H1 (cell line): ENCODE data around the gene PGK1.

ENCODE experiments used
- CEBPB ChIP-seq: IDR thresholded peaks from 2 replicates; pipeline ENCODE4 v1.6.1; 2012; ENCODE audit warnings: low read depth, low read length
- CHD2 ChIP-seq: IDR thresholded peaks from 2 replicates; pipeline ENCODE4 v1.6.1; 2012; ENCODE audit warnings: low read length, improper control_type of control experiment
- CREB1 ChIP-seq: IDR thresholded peaks from 2 replicates; pipeline ENCODE4 v1.6.1; 2012; ENCODE audit warnings: inconsistent platforms
- CTBP2 ChIP-seq: IDR thresholded peaks from 2 replicates; pipeline ENCODE4 v1.7.0; 2011; ENCODE audit warnings: borderline replicate concordance, mild to moderate bottlenecking, moderate library complexity, mixed read lengths, low read length; ENCODE audit not compliant: insufficient read depth, insufficient read length
- CTCF ChIP-seq, 3 experiments: IDR thresholded peaks; 1 replicate in 2 of 3; 2 replicates in 1 of 3; pipeline versions ENCODE4 v1.5.1 to v1.6.1; 2011; ENCODE audit warnings: low read length in 3 of 3, mild to moderate bottlenecking in 3 of 3, inconsistent platforms in 2 of 3, low read depth in 1 of 3, moderate library complexity in 1 of 3; ENCODE audit not compliant: insufficient read depth in 1 of 3; ENCODE audit errors: control extremely low read depth in 1 of 3
- EP300 ChIP-seq, 2 experiments: IDR thresholded peaks; 1 replicate in 1 of 2; 2 replicates in 1 of 2; pipeline ENCODE4 v1.6.1; 2011 to 2012; ENCODE audit warnings: low read depth in 2 of 2, low read length in 2 of 2, mild to moderate bottlenecking in 2 of 2, borderline replicate concordance in 1 of 2, inconsistent platforms in 1 of 2, moderate library complexity in 1 of 2
- EZH2 ChIP-seq: fragments of 200-600 bp; sonication (generic); IDR thresholded peaks from 2 replicates; pipeline ENCODE4 v1.7.1; 2012; ENCODE audit warnings: low read depth, mild to moderate bottlenecking, moderate library complexity, low read length, inconsistent platforms; ENCODE audit not compliant: severe bottlenecking
- HDAC2 ChIP-seq, 2 experiments: fragments of 300-600 bp in 1 of 2; sonication (generic) in 1 of 2; IDR thresholded peaks; 2 replicates each; pipeline ENCODE4 v1.6.1; 2011 to 2012; ENCODE audit warnings: low read depth in 2 of 2, low read length in 2 of 2, mild to moderate bottlenecking in 2 of 2, moderate library complexity in 2 of 2, borderline replicate concordance in 1 of 2, inconsistent platforms in 1 of 2
- SP1 ChIP-seq: IDR thresholded peaks from 2 replicates; pipeline ENCODE4 v1.6.1; 2011; ENCODE audit warnings: low read depth, low read length
- TAF1 ChIP-seq: IDR thresholded peaks from 2 replicates; pipeline ENCODE4 v1.6.1; 2011; ENCODE audit warnings: mild to moderate bottlenecking, low read depth, low read length
- TBP ChIP-seq: IDR thresholded peaks from 2 replicates; pipeline ENCODE4 v1.6.1; 2011; ENCODE audit warnings: low read depth, low read length, improper control_type of control experiment

DNA sequence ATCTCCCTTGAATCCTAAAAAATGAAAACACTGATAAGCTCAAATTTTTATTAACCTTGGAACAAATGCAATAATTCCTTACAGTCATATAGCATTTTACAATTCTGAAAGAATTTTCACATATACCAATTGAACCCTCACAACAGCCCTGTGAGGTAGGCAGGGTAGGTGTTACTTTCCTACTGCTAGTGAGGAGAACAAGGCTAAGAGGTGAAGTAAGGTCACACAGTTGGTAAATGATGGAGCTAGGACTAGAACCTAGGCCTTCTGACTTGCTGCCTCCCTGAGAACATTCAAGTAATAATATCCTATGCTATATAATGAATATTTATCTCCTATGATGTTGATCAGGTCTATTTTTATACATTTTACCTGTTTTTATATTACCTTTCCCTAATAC lies 25.7 kb downstream of the PGK1 start:
- TF ChIP-seq TAF1: no peak
- no peak for TF ChIP-seq SP1
- TF ChIP-seq CTBP2: no peak
- no peak for TF ChIP-seq EZH2
- no peak for TF ChIP-seq HDAC2 (IDR thresholded peaks at IDR 0.05; ENCODE audit: borderline replicate concordance in 1 of 2, low read depth in 2 of 2, low read length in 2 of 2)
- TF ChIP-seq CHD2: no peak
- no peak for TF ChIP-seq EP300 (IDR thresholded peaks at IDR 0.05; ENCODE audit: borderline replicate concordance in 1 of 2, low read depth in 2 of 2, low read length in 2 of 2)
- TF ChIP-seq CREB1: no peak
- no peak for TF ChIP-seq CTCF (IDR thresholded peaks at IDR 0.05; ENCODE audit: control extremely low read depth in 1 of 3, insufficient read depth in 1 of 3, low read depth in 1 of 3, low read length in 3 of 3)
- TF ChIP-seq TBP: no peak
- no peak for TF ChIP-seq CEBPB
